Liver (tissue), 3 donors: ENCODE results near the gene ESRRB.

ENCODE experiments used
- EGR1 ChIP-seq, 2 donors: IDR thresholded peaks; 2 replicates each; pipeline ENCODE4 v1.6.1; 2016 to 2018; ENCODE audit warnings: antibody characterized with exemption in 2 of 2, low read depth in 2 of 2
- FOXA1 ChIP-seq: IDR thresholded peaks from 2 replicates; pipeline ENCODE4 v1.6.1; 2016; ENCODE audit warnings: antibody characterized with exemption
- TF ChIP-seq, protein P1 (sequence below): fragments of 150-350 bp; IDR thresholded peaks from 2 replicates; pipeline ENCODE4 v1.5.1; 2017; ENCODE audit warnings: improper control_type of control experiment, low read depth, low read length; ENCODE audit not compliant: missing input control
- TF ChIP-seq, protein P2 (sequence below): IDR thresholded peaks from 2 replicates; pipeline ENCODE4 v1.6.1; 2016; ENCODE audit warnings: antibody characterized with exemption
- TF ChIP-seq, protein P3 (sequence below): IDR thresholded peaks from 2 replicates; pipeline ENCODE4 v1.6.1; 2016; ENCODE audit warnings: antibody characterized with exemption, mild to moderate bottlenecking
- donor health status: healthy.
- donor health status: healthy.

DNA sequence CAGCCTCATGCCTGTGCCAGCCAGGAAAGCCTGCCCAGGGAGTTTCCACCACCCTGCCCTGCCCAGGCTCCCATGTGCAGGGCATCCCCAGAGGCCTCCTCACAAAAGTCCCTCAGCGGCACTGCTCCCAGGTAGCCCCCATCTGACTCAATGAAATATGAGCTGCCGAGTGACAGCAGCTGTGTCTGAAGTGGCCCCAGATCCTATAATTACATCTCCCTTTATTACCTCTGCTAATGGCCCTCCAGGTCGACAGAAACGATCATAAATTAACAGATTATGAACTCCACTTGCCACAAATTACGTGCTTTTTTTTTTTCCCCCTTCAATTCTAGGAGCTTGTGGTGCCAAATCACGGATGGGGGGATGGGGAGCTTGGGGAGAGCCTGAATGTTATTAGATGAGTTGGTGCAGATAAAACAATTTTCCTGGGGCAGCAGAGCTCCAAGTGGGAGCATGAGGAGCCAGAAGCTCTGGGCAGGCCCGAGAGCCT is 110.4 kb downstream of the ESRRB start:
- TF ChIP-seq, protein P1, sequence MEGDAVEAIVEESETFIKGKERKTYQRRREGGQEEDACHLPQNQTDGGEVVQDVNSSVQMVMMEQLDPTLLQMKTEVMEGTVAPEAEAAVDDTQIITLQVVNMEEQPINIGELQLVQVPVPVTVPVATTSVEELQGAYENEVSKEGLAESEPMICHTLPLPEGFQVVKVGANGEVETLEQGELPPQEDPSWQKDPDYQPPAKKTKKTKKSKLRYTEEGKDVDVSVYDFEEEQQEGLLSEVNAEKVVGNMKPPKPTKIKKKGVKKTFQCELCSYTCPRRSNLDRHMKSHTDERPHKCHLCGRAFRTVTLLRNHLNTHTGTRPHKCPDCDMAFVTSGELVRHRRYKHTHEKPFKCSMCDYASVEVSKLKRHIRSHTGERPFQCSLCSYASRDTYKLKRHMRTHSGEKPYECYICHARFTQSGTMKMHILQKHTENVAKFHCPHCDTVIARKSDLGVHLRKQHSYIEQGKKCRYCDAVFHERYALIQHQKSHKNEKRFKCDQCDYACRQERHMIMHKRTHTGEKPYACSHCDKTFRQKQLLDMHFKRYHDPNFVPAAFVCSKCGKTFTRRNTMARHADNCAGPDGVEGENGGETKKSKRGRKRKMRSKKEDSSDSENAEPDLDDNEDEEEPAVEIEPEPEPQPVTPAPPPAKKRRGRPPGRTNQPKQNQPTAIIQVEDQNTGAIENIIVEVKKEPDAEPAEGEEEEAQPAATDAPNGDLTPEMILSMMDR, result no peak
- TF ChIP-seq FOXA1 (no peak), EGR1 (IDR thresholded peaks at IDR 0.05; ENCODE audit: low read depth in 2 of 2) (no peak)
- TF ChIP-seq, protein P2, sequence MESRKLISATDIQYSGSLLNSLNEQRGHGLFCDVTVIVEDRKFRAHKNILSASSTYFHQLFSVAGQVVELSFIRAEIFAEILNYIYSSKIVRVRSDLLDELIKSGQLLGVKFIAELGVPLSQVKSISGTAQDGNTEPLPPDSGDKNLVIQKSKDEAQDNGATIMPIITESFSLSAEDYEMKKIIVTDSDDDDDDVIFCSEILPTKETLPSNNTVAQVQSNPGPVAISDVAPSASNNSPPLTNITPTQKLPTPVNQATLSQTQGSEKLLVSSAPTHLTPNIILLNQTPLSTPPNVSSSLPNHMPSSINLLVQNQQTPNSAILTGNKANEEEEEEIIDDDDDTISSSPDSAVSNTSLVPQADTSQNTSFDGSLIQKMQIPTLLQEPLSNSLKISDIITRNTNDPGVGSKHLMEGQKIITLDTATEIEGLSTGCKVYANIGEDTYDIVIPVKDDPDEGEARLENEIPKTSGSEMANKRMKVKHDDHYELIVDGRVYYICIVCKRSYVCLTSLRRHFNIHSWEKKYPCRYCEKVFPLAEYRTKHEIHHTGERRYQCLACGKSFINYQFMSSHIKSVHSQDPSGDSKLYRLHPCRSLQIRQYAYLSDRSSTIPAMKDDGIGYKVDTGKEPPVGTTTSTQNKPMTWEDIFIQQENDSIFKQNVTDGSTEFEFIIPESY, result no peak
- TF ChIP-seq, protein P3, sequence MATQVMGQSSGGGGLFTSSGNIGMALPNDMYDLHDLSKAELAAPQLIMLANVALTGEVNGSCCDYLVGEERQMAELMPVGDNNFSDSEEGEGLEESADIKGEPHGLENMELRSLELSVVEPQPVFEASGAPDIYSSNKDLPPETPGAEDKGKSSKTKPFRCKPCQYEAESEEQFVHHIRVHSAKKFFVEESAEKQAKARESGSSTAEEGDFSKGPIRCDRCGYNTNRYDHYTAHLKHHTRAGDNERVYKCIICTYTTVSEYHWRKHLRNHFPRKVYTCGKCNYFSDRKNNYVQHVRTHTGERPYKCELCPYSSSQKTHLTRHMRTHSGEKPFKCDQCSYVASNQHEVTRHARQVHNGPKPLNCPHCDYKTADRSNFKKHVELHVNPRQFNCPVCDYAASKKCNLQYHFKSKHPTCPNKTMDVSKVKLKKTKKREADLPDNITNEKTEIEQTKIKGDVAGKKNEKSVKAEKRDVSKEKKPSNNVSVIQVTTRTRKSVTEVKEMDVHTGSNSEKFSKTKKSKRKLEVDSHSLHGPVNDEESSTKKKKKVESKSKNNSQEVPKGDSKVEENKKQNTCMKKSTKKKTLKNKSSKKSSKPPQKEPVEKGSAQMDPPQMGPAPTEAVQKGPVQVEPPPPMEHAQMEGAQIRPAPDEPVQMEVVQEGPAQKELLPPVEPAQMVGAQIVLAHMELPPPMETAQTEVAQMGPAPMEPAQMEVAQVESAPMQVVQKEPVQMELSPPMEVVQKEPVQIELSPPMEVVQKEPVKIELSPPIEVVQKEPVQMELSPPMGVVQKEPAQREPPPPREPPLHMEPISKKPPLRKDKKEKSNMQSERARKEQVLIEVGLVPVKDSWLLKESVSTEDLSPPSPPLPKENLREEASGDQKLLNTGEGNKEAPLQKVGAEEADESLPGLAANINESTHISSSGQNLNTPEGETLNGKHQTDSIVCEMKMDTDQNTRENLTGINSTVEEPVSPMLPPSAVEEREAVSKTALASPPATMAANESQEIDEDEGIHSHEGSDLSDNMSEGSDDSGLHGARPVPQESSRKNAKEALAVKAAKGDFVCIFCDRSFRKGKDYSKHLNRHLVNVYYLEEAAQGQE, result no peak
